GM18526 (cell line): ENCODE data around the gene PWWP2B.

ENCODE experiments used
- POLR2A ChIP-seq: IDR thresholded peaks from 3 replicates; pipeline ENCODE4 v1.6.1; 2011; ENCODE audit not compliant: insufficient read length; ENCODE audit errors: extremely low read depth

The PWWP2B gene

DNA sequence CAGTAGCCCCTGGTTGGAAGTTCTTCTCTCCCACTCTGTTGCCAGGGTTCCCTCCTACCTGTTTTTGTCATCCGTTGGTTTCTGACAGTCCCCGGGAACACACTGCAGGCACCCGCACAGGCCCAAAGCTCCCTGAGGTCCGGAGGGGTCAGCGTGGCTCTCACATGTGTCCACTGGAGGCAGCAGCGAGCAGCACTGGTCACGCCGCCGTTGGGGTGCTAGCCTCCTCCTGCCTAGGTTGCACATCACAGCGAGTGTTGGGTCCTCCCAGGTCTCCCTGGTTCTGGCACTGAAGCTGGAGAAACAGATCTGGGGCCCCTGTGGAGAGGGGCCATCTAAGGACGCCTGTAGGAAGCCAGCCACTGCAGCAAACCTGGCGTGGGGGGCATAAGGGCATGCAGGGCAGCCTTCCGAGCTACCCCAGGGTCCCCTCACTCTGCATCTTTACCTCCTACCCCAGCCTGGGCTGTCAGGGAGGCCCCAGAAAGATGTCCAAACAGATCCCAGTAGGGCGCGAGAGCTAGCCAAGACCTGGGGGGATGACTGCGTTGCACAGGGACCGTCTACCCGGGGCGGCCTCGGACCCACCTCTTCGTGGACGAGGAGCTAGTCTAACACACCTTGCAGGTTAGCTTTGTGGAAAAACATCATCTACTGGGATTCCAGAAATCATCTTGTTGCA lies 36.1 kb upstream of the PWWP2B start:
- no peak for TF ChIP-seq POLR2A

DNA sequence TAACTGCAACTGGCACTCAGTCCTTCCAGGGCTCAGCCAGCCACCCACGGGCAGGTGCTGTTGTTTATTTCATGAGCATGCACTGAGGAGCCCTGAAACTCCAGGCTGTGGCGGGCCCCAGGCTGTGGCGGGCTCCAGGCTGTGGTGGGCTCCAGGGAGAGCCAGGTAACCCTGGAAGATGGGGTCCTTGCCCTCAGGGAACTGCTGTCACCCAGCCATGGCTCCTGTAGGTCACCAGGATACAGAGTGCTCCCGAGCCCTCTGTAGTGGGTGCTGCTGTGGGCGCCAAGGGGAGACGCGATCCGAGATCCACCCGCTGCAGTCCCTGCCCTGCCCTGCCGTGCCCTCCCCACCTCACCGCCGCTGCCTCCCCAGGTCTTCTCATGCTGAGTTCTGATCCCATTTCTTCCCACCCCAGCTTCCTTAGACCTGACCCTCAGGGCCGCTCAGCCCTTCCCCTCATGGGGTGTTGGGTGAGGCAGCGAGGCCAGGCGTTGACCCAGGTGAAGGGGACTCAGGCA lies 35.4 kb upstream of the PWWP2B start:
- no peak for TF ChIP-seq POLR2A

DNA sequence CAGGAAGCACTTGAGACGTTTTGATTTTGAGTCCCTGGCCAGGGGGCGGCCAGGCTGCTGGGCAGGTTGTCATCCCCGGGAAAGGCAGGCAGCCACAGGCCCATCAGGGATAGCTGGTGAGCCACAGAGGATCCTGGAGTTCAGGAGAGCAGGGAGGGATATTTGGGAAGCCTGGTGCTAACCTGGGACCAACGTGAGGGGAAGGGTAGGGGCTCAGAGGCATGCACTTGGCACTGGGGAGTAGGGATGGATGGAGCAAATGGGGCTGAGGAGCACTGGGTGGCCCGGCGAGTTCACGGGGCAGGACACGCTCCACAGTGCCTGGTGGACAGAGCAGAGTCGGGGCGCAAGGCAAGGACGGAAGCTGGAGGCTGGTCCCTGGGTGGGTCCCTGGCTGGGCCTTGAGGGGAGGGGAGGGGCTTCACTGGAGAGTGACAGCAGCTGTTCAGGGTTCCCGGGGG lies 34.8 kb upstream of the PWWP2B start:
- TF ChIP-seq POLR2A: no peak

DNA sequence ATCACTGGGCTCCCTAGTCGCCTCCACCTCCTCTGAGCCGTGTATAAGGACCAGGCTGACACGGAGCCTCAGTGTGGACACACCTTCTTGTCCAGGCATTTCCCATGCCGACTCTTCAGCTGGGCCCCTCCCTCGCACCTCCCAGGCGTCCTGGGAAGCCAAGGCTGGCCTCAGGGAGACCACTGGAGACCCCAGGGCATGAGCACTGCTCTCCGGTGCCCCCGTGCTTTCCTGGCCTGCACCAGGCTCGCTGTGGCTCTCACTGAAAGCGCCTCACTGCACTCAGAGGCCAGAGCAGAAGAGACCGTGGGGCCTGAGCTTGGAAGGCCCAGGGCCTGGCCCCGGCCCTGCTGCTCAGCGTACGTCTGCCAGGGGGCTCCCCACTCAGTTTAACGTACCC lies 33.6 kb upstream of the PWWP2B start:
- TF ChIP-seq POLR2A: no peak

DNA sequence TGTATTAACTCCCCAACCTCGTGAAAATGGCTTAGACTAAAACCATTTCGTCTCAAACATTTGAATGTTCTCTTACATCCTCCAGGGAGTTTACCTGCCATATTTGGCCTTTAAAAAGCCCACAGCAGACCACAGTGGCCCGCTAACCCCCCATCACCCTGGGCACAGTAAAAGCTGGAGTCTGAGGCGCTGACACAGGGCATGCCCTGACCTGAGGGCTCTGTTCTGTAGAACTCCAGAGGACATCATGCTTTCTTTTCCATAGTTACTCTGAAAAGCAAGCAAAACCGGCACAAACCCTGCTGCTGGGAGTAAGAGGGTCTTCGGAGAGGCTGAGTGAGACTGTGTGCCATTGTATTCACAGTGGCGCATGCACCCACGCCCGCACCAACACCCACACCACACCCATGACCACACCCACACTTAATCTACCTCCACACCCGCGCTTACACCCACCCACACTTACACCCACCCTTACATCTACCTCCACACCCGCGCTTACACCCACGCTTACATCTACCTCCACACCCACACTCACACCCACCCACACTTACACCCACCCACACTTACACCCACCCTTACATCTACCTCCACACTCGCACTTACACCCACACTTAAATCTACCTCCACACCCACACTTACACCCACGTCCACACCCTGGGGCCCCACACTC lies 32.9 kb upstream of the PWWP2B start:
- no peak for TF ChIP-seq POLR2A

DNA sequence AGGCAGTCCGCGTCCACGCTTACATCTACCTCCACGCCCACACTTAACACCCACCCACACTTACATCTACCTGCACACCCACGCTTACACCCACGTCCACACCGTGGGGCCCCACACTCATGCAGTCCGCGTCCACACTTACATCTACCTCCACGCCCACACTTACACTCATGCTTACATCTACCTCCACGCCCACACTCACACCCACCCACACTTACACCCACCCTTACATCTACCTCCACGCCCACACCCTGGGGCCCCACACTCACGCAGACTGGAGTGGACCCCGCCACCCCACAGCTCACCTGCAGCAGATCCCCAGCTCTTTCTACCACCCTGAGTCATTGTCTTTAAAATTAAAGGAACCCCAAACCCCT lies 32.4 kb upstream of the PWWP2B start:
- TF ChIP-seq POLR2A: no peak

DNA sequence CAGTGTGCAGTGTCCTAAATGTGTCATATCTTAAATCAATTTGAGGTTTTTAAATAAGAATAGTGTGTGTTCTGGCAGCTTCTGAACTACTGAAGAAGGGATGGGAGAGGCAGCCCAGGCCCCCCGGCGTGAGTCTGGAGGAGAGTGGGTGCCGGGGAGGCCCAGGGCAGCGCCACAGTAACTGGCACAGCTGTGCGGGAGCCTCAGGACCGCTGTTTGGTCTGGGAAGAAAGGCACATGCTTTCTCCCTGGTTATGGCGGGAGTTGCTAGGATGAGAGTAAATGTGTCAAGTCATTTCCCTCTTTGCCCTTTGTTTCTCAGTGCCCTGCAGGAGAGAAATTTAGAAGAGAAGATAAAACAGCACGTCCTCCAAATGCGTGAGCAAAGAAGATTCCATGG lies 31.9 kb upstream of the PWWP2B start:
- TF ChIP-seq POLR2A: no peak

DNA sequence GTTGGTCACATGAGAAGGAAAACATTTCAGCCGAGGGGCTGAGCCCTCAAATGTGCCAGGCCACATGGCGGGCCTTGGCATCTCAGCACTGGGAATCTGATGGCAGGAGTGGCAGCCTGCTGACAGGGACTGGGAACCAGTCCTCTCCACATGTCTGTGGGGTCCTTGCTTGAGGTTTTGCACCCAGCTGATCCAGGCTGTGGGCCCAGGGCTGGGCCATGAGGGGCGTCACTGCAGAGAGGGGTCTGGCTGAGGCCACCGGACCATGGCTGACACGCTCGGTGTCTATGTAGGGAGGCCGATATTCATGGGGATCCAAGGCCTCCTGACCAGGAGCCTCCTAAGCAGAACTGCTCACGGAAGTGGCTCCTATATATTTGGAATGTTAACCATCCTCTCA lies 31.0 kb upstream of the PWWP2B start:
- no peak for TF ChIP-seq POLR2A

DNA sequence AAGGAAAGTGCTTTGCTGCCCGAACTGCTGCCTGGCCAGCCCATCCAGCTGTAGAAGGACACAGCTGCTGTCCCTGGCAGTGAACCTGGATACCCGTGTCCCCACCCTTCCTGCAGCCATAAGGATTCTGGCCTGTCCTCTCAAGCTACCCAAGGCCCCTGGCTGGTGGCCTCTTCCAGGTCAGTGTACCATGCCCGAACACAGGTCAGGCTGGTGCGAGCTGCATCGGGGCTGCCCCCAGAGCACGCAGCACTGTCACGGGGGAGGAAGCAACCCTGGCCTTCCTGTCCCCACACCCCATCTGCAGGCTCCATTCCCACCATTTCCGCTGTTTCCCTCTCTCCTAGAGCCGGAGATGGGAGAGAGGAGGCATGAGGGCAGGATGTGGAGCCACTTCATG lies 30.5 kb upstream of the PWWP2B start:
- TF ChIP-seq POLR2A: no peak

DNA sequence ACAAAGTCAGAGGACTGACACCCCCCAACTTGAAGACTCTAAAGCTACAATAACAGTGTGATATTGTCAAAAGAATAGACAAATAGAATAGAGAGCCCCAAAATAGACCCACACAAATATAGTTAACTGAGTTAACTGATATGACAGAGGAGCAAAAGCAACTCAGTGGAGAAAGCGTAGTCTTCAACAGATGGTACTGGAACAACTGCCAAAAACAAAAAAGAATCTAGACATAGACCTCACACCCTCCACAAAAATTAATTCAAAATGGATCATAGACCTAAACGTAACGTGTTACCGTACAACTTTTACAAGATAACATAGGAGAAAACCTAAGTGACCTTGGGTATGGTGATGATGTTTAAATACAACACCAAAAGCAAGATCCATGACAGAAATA lies 28.6 kb upstream of the PWWP2B start:
- no peak for TF ChIP-seq POLR2A

DNA sequence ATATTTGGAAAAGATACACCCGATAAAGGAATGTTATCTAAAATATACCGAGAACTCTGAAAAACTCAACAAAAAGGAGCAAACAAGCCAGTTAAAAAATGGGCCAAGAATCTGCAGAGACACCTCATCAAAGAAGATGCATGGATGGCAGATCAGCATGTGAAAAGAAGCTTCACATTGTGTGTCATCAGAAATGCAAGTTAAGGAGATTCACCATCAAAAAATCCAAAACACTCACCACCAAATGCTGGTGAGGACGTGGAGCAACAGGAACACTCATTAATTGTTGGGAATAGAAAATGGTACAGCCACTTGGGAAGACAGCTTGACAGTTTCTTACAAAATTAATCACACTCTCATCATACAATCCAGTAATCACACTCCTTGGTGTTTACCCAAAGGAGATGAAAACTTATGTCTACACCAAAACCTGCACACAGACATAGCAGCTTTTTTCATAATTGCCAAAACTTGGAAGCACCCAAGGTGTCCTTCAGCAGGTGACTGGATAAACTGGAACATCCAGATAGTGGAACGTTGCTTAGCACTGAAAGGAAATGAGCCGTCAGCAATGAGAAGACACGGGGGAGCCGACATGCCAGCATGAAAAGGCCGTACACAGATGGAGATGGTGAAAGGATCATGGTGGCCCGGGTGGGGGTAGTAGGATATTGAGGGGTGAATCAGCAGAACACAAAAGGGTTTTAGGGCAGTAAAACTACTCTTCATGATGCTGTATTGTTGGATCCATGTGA lies 27.9 kb upstream of the PWWP2B start:
- TF ChIP-seq POLR2A: no peak

DNA sequence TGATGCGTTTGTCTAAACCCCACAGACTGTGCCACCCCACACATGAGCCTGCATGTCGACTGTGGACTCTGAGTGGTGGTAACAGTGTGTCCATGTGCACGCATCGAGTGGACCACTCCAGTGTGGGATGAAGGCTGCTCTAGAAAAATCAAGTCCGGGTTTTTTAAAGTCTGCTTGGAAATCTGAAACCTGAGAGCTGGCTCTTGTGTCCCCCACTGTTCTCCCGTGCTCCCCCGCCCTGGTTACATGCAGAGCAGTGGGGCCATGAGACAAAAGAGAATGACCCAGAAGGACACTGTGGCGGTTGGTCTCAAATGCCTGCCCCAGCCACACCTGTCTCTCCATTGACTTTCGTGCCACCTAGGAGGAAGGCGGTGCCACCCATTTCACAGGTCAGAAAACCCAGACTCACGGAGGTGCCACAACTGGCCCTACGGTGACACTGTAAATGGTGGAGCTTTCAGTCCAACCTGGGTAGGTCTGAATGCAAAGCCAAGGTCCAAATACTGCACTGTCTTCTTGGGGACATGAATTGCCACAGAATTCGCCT lies 27.3 kb upstream of the PWWP2B start:
- no peak for TF ChIP-seq POLR2A

DNA sequence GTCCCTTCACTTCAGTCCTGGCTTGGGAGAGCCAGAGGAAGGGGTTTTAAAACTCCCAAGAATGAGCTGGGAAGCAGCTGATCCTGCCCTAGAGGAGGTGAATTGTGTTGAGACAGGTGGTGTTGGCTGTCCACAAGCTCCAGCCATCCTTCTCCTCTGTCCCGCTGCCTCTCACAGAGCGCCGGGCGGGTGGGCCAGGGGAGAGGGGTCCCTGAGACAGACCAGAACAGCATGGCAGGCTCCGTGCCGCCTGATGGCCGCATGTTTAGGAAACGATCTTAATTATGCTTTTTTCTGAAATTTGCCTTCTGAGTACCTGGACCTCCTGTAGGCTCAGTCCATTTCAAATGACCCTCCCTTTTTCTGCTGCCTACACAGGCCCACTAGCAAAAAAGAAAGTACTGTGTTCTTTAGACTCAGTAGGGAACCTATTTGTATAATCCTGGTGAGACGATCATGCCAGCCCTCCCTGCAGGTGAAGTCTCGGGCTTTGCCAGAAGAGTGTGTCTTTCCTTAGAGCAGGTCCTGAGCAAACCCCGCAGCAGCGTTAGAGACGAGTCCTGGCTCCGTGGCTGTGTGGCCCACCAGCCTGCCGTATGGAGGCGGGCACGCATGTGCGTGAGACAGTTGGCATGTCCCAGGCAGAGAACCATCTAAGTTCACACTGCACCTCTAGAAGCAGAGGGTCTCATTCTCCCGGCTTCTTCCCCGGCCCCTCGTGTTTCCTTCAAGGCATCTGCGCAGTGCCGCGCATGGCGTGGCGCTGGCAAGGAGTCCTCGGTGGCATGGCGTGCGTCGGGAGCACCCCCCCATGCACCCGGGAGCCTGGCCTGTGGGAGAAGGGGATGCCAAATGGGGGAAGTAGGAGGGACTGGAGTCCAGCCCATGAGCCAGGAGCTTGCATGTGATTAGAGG lies 26.3 kb upstream of the PWWP2B start:
- TF ChIP-seq POLR2A: no peak

DNA sequence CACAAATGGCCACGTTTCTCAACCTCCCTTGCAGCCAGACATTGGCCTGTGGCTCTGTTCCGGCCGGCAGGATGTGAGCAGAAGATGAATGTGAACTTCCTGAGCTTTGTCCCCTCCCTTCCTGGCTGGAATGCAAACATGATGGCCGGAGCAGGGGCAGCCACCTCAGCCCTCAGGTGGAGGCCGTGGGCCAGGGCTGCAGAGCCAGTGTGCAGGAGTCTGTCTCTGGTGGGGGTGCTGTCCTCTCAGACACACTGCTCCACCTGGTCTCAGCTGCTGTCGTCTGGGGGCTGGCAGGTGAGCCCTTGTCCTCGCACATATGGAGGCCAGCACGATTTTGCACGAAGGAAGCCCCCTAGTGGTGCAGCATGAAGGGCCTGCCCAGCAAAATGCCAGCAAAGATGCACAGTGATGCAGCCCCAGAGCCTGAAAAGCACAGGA lies 25.3 kb upstream of the PWWP2B start:
- TF ChIP-seq POLR2A: no peak
